Activated naive CD8-positive, alpha-beta T cell treated with anti-CD3 and anti-CD28 coated beads for 36 hours (primary cell): Measurements from ENCODE around the gene MEX3C. TPM values are rescaled to one million over a fixed set of nuclear protein-coding genes. Genes with fewer than 3 reads are reported as not detected.

Source experiments
- DNase-seq: peaks from one replicate; pipeline ENCODE4 v3.0.0; 2021
- H3K27ac Mint-ChIP-seq: one replicate; pipeline ENCODE4 v1.8.0; 2022; ENCODE audit warnings: mild to moderate bottlenecking, moderate library complexity, mixed read lengths
- H3K27me3 Mint-ChIP-seq: one replicate; pipeline ENCODE4 v1.8.0; 2022; ENCODE audit warnings: mild to moderate bottlenecking, mixed read lengths
- H3K36me3 Mint-ChIP-seq: one replicate; pipeline ENCODE4 v1.8.0; 2021; ENCODE audit warnings: mild to moderate bottlenecking, mixed read lengths
- H3K4me1 Mint-ChIP-seq: one replicate; pipeline ENCODE4 v1.8.0; 2021; ENCODE audit warnings: mixed read lengths
- H3K4me3 Mint-ChIP-seq: one replicate; pipeline ENCODE4 v1.8.0; 2022; ENCODE audit warnings: mild to moderate bottlenecking, moderate library complexity, mixed read lengths
- H3K9me3 Mint-ChIP-seq: one replicate; pipeline ENCODE4 v1.8.0; 2022; ENCODE audit warnings: mixed read lengths
- total RNA-seq, 2 experiments: library from RNA; stranded (reverse); gene quantifications; one replicate each; pipeline ENCODE4 v1.2.3, GENCODE V29; 2021

Gene MEX3C
- total RNA-seq, 2 experiments from 2014 or later: 66.9 to 68.5 TPM

DNA sequence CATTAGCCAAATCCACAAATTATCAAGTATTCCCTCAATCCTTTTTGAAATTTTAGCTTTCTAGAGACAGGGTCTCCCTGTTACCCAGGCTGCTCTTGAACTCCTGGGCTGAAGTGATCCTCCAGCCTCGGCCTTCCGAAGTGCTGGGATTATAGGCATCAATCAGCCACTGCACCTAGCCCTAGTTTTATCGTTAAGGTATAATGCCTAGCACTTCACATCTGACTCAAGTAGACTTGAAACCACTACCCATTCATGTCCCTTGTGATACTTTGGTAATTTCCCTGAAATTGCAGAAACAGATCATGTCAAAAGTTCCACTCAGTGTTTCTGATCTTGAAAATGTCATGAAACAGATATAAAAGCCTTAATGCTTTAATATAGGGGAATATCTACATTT is 26.3 kb downstream of the MEX3C start:
- no peak for DNase-seq
- peaks cover 57% of the 10 kb centered on the region for H3K36me3 Mint-ChIP-seq
- H3K9me3 Mint-ChIP-seq: peaks cover 4% of the 10 kb centered on the region
- H3K27ac Mint-ChIP-seq: peak overlapping the region; percentile 98
- no peaks in the 10 kb centered on the region for H3K27me3 Mint-ChIP-seq
- H3K4me1 Mint-ChIP-seq: peaks cover 66% of the 10 kb centered on the region
- peak overlapping the region; percentile 32 for H3K4me3 Mint-ChIP-seq

DNA sequence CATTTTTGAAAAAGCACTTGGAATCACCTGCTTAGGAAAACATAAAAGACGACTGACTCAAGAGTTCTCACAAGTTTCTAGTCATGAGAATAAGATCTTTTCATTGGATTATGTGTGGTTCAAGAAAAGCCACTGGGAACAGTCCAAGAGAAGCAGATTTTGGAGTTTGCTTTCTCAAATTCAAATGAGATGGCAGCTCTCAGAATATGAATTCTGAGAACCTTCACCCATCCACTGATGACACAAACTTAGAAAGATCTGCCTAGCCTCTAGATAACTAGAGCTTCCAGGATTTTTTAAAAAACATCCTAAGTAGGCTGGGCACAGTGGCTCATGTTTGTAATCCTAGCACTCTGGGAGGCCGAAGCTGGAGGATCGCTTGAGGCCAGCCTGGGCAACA is 26.8 kb downstream of the MEX3C start:
- Mint-ChIP-seq H3K4me3 (peak overlapping the region; percentile 42), H3K27me3 (no peaks in the 10 kb centered on the region), H3K36me3 (peaks cover 52% of the 10 kb centered on the region), H3K27ac (peak overlapping the region; percentile 98), H3K9me3 (peaks cover 4% of the 10 kb centered on the region), H3K4me1 (peaks cover 66% of the 10 kb centered on the region)
- no peak for DNase-seq

DNA sequence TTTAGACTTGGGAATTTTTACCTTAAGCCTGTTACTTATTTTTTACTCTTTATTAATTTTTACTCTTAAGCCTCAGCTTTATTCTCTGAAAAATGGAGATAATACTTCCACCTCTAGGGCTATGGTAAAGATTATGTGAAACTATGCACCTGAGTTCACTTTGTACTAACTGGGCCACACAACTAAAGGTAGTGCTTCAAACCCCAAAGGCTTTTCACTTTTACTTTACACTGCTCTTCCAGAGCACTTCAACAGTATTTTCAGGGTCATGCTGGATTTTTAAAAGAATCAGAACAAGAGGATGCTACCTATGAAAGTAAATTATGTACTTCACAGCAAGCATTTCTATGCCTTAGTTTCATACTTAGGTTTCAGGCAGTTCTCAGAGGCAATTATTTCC is 27.8 kb downstream of the MEX3C start:
- DNase-seq: no peak
- Mint-ChIP-seq H3K4me3 (no peak overlapping the region), H3K4me1 (peaks cover 70% of the 10 kb centered on the region)

DNA sequence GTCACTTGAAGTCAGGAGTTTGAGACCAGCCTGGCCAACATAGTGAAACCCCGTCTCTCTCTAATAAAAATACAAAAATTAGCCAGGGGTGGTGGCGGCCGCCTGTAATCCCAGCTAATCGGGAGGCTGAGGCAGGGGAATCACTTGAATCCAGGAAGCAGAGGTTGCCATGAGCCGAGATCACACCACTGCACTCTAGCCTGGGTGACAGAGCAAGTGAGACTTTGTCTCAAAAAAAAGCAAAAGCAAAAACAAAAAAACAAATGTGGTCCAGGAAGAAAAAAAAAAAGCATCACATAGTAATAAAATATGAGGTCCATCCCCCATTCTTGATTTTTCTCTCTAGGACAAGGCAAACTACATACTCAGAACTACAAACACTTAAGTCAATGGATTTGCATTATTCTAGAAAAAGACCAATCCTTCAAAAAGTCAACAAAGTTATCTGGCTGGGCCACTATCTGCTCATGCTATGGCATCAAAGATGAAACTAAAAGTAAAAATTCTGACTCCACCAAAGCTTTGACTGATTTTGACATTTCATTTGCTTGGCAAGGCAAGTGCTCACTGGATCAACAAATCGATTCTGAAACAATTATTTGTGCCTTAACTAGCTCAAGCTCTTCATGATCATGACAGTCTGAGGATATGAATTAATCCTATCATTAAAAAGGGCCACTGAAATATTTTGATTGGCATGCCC is 28.4 kb downstream of the MEX3C start:
- no peaks in the 10 kb centered on the region for H3K27me3 Mint-ChIP-seq
- peaks cover 46% of the 10 kb centered on the region for H3K36me3 Mint-ChIP-seq
- no peak for DNase-seq
- peaks cover 4% of the 10 kb centered on the region for H3K9me3 Mint-ChIP-seq
- H3K4me3 Mint-ChIP-seq: no peak overlapping the region
- peak overlapping the region; percentile 98 for H3K27ac Mint-ChIP-seq
- H3K4me1 Mint-ChIP-seq: peaks cover 69% of the 10 kb centered on the region

More for the DNA sequence above, 27.8 kb downstream of the MEX3C start:
- Mint-ChIP-seq H3K36me3 (peaks cover 48% of the 10 kb centered on the region), H3K9me3 (peaks cover 4% of the 10 kb centered on the region), H3K27ac (peak overlapping the region; percentile 98), H3K27me3 (no peaks in the 10 kb centered on the region)

DNA sequence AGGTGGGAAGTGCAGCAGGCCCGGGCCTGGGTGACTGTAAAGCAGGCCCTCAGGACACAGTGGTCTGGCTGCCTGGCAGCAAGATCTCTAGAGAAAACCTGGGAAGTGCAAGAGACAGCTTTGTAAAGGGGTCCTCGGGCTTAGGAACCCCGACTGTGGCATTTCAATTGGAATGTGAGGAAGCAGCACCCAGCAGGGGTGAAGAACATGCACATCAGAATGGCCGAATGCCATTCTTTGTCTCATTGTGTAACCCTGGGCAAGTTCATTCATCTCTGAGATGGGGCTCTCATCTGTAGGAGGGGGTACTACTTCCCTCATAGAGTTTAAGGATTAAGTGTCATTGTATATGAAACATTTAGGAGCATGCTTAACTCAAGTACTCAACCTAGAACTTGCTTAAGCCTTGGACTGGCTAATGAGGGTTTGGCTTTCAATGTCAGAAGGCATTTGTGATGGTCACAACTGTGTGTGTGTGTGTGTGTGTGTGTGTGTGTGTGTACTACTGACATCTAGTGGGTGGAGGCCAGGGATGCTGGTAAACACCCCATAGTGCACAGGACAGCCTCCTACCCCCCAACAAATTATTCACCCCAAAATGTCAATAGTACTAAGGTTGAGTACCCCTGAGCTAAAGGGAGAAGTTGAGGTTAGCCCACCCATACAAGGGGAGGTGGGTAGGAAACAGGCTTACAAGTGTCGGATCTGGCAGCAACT is 29.3 kb downstream of the MEX3C start:
- Mint-ChIP-seq H3K4me1 (peaks cover 63% of the 10 kb centered on the region), H3K27me3 (no peaks in the 10 kb centered on the region), H3K4me3 (no peak overlapping the region), H3K9me3 (peaks cover 4% of the 10 kb centered on the region), H3K36me3 (peaks cover 38% of the 10 kb centered on the region), H3K27ac (peak overlapping the region; percentile 98)
- DNase-seq: no peak

DNA sequence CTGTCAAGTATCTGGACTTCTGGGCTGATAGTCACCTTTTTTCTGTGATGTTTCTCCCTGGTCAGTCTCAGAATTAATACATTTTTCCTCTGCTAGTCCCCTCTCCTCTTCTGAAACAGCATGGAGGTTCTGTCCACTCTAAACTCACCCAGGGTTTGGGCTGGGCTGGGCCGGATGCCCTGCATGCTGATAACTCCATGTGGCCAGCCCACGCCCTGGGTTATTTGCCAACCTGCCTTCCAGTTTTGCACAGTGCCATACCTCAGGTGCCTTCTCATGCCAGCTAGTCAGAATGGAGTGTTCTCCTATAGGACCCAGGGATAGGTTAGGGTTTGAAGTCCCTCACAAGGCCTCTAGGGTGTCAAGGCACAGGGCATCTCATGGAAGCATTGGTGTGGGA is 32.2 kb downstream of the MEX3C start:
- H3K27ac Mint-ChIP-seq: no peak overlapping the region
- no peak for DNase-seq
- H3K36me3 Mint-ChIP-seq: peaks cover 22% of the 10 kb centered on the region
- H3K4me3 Mint-ChIP-seq: no peak overlapping the region
- H3K27me3 Mint-ChIP-seq: no peaks in the 10 kb centered on the region
- H3K9me3 Mint-ChIP-seq: peaks cover 4% of the 10 kb centered on the region
- H3K4me1 Mint-ChIP-seq: peaks cover 37% of the 10 kb centered on the region

DNA sequence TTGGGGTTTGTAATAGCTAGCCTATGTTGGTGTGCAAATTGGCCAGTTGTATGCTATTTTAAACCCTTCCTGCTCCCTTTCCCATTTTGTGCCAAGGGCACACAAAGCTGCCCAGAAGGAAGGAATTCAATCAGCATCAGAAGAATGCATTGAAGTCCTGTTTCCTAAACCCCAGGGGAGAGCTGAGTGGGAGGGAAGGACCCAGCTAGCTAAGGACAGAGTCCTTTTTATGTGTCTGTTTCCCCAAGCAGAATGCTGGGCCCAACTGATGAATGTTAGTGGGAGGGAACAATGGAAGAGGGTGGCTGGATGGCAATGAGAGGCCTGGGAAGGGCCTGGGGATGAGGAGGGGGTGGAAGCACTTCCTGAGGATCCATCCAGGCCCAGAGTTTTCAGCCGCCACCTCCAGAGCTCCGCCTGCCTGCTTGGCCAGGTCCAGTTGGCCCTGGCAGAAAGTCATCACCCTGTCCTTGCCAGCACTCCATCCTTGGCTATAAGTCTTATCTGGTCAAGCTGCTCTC is 32.7 kb downstream of the MEX3C start:
- H3K4me1 Mint-ChIP-seq: peaks cover 35% of the 10 kb centered on the region
- peaks cover 4% of the 10 kb centered on the region for H3K9me3 Mint-ChIP-seq
- H3K27ac Mint-ChIP-seq: no peak overlapping the region
- no peaks in the 10 kb centered on the region for H3K27me3 Mint-ChIP-seq
- no peak for DNase-seq
- H3K4me3 Mint-ChIP-seq: no peak overlapping the region
- peaks cover 20% of the 10 kb centered on the region for H3K36me3 Mint-ChIP-seq

DNA sequence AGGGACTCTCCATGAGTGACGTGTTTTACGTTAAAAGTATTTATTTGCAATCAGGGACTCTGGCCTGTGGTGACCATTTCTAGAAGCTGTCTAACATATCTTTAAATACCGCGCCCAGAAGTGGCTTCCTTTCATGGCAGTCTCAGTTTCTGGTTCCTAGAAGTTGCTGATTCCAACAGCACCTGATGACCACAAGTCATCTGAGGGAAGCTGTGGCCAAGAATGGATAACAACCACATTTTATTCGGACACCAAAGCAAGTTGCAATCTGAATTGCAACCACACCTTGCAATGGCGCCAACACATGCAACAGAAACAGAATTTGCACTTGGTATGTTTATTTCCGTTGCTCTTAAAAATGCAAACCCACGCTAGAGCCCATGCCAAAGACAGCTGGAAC is 33.1 kb downstream of the MEX3C start:
- Mint-ChIP-seq H3K27ac (no peak overlapping the region), H3K4me1 (peaks cover 32% of the 10 kb centered on the region), H3K36me3 (peaks cover 17% of the 10 kb centered on the region), H3K4me3 (no peak overlapping the region), H3K27me3 (no peaks in the 10 kb centered on the region), H3K9me3 (peaks cover 4% of the 10 kb centered on the region)
- no peak for DNase-seq

DNA sequence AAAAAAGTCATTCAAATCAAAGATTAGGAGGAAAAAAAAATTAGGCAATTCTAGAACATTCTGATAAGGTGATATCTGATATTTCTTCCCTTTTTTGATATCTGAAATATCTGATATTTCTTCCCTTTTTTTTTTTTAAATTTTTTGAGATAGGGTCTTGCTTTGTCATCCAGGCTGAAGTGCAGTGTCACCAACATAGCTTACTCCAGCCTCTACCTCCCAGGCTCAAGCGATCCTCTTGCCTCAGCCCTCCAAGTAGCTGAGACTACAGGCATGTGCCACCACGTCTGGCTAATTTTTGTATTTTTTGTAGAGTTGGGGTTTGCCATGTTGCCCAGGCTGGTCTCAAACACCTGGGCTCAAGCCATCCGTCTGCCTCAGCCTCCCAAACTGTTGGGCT is 33.9 kb downstream of the MEX3C start:
- DNase-seq: no peak
- Mint-ChIP-seq H3K4me1 (peaks cover 24% of the 10 kb centered on the region), H3K27me3 (no peaks in the 10 kb centered on the region), H3K4me3 (no peak overlapping the region), H3K27ac (no peak overlapping the region), H3K36me3 (peaks cover 9% of the 10 kb centered on the region), H3K9me3 (no peaks in the 10 kb centered on the region)

DNA sequence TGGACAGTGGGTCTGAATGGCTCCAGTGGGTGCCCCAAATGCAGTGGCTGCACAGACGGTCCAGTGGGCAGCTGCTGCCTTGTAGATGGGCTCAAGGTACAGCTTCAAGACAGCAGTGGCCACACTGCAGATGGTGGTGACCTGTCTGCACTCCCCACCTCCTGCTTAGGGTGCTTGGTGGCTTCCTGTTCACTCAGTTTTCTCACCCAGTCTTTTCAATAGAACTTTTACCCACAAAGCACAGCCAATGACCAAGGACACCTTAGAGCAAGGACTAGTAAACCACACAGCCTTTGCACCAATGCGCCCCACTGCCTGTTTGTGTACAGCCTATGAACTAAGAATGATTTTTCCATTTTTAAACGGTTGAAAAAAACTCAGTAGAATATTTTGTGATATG is 34.9 kb downstream of the MEX3C start:
- Mint-ChIP-seq H3K27me3 (no peaks in the 10 kb centered on the region), H3K4me3 (no peak overlapping the region), H3K27ac (no peak overlapping the region), H3K4me1 (peaks cover 16% of the 10 kb centered on the region), H3K36me3 (peaks cover 2% of the 10 kb centered on the region), H3K9me3 (no peaks in the 10 kb centered on the region)
- DNase-seq: no peak

DNA sequence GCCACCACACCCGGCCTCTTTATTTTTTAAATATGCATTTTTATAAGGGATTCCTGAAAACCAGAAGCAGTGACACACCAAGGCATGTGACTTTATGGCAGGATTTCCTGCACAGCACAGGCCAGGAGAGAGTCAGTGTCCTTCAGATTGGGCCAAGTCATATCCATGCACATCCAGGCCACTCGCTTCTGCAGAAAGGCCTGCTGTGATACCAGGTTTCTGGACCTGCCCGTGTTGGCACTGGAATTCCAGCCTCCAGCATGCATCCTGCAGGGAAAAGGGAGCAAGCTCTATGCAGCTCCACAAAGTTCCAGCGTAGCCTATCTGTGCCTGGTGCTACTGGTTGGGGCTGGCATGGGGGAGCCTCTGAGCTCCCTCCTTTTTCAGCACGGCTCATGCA is 36.8 kb downstream of the MEX3C start:
- Mint-ChIP-seq H3K27ac (no peak overlapping the region), H3K27me3 (no peaks in the 10 kb centered on the region), H3K4me1 (peaks cover 19% of the 10 kb centered on the region), H3K9me3 (no peaks in the 10 kb centered on the region), H3K36me3 (peaks cover 2% of the 10 kb centered on the region), H3K4me3 (no peak overlapping the region)
- DNase-seq: no peak

DNA sequence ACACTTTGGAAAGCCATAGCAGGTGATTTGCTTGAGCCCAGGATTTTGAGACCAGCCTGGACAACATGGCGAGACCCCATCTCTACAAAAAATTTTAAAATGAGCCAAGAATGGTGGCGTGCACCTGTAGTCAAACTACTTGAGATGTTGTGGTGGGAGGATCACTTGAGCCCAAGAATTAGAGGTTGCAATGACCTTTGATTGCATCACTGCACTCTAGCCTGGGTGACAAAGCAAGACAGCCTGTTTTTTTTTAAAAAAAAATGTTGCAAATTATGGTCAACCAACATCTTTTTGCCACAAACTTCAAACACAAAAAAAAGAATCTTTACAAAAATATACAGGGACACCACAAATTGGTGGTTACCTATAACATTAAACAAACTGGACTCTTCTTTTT is 40.3 kb downstream of the MEX3C start:
- DNase-seq: no peak
- Mint-ChIP-seq H3K27me3 (no peaks in the 10 kb centered on the region), H3K36me3 (peaks cover 6% of the 10 kb centered on the region), H3K27ac (no peak overlapping the region), H3K4me1 (peaks cover 34% of the 10 kb centered on the region), H3K4me3 (no peak overlapping the region), H3K9me3 (no peaks in the 10 kb centered on the region)

DNA sequence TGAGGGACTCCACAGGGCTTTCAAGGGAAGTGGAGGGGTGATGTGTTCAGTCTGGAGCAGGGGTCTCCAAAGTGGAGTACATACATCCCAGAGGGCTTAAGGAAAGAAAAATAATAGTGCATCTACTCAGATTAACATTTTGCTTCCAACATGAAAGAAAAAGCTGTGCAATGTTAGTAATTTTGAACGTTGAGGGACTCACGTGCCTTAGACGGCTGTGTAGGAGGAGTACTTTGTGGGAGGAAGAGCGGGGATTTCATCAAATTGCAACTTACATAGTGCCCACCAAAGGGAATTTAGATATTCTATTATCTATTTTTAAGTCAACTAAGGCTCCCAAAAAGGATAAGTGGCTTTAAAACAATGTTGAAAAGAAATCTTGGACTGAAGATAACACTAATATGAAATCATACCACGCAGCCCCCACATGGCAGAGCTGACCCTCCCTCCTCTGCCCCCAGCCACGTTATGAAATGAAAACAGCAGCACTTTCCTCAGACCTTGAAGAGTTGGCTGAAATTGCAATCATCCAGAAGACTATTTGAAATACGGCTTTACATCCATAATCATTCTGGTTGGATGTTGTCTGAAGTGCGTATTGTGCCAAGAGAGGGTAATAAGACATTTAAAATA is 42.9 kb downstream of the MEX3C start:
- Mint-ChIP-seq H3K27me3 (no peaks in the 10 kb centered on the region), H3K36me3 (peaks cover 6% of the 10 kb centered on the region), H3K4me1 (peaks cover 54% of the 10 kb centered on the region), H3K27ac (peak overlapping the region; percentile 98), H3K4me3 (peak overlapping the region; percentile 78), H3K9me3 (no peaks in the 10 kb centered on the region)
- DNase-seq: no peak

DNA sequence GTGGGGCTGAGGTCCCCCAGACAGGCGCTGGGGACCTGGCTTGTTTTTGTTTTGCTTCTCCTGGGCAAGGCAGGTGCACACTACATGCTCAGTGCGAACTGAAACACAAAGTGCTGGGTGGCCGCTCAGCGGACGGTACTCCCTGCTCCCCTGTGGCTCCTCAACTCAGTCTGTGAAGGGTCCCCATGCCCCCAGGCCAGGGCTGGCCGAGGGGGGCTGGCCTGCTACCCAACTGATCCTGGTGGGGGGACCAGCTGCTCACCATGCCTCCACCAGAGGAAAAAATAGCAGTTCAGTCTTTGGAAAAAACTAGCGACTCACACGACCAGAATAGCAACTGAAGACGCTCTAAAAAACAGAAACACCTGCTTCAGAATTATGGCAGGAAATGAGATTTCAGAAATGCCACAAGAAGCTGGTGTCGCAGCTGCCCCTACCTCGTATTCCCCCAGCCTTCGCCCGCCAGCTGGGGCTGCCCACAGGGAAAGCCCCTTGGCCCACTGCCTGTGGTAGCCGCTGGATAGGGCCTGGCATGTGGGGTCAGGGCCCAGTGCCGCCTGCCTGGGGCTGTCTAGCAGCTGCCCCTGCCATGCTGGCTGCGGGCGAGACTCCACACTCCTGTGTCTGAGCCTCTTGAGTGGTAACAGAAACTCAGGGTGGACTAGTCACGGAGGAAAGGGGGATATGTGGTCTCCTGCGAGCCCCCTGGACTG is 43.7 kb downstream of the MEX3C start:
- Mint-ChIP-seq H3K27me3 (no peaks in the 10 kb centered on the region), H3K4me3 (peak overlapping the region; percentile 78), H3K4me1 (peaks cover 54% of the 10 kb centered on the region), H3K27ac (peak overlapping the region; percentile 98), H3K9me3 (no peaks in the 10 kb centered on the region), H3K36me3 (peaks cover 6% of the 10 kb centered on the region)
- DNase-seq: peak; percentile 72
